GM23338 (cell line): ENCODE measurements around the gene SMARCC2. TPM values are rescaled to one million over a fixed set of nuclear protein-coding genes. Genes with fewer than 3 reads are reported as not detected.

Source experiments
- ATAC-seq: fragments of 200-7000 bp; cut with Tn5 transposase; 3 replicates; pipeline ENCODE4 v1.9.1; 2020
- DNase-seq: peaks from one replicate; pipeline ENCODE4 v3.0.0-alpha.2; 2015; ENCODE audit warnings: low spot score
- H2AFZ ChIP-seq: fragments of 200-600 bp; sonication (generic); 2 replicates; pipeline ENCODE4 v1.8.0; 2016; ENCODE audit warnings: antibody characterized with exemption, mild to moderate bottlenecking, moderate library complexity
- H3F3A ChIP-seq: fragments of 200-600 bp; sonication (generic); replicated peaks from 2 replicates; pipeline ENCODE4 v1.8.0; 2017; ENCODE audit warnings: antibody characterized with exemption, mixed run types, low read depth
- H3K27ac ChIP-seq: fragments of 200-600 bp; sonication (generic); 2 replicates; pipeline ENCODE4 v1.6.1; 2016; ENCODE audit warnings: low read depth
- H3K27me3 ChIP-seq: fragments of 200-600 bp; sonication (generic); 2 replicates; pipeline ENCODE4 v1.8.0; 2016; ENCODE audit warnings: mild to moderate bottlenecking, mixed run types, moderate library complexity; ENCODE audit not compliant: insufficient read depth
- H3K36me3 ChIP-seq: fragments of 200-600 bp; sonication (generic); 2 replicates; pipeline ENCODE4 v1.8.0; 2016; ENCODE audit warnings: mild to moderate bottlenecking; ENCODE audit not compliant: insufficient read depth
- H3K4me1 ChIP-seq: fragments of 200-600 bp; sonication (generic); 2 replicates; pipeline ENCODE4 v1.8.0; 2016; ENCODE audit warnings: mild to moderate bottlenecking, moderate library complexity; ENCODE audit not compliant: insufficient read depth
- H3K4me2 ChIP-seq: fragments of 200-600 bp; sonication (generic); 2 replicates; pipeline ENCODE4 v1.7.1; 2017; ENCODE audit warnings: mixed run types
- H3K4me3 ChIP-seq: fragments of 200-600 bp; sonication (generic); 2 replicates; pipeline ENCODE4 v1.6.1; 2016; ENCODE audit warnings: mixed run types
- H3K79me2 ChIP-seq: fragments of 200-600 bp; sonication (generic); replicated peaks from 2 replicates; pipeline ENCODE4 v1.8.0; 2017; ENCODE audit warnings: mild to moderate bottlenecking; ENCODE audit not compliant: insufficient read depth
- H3K9me2 ChIP-seq: fragments of 200-600 bp; sonication (generic); 2 replicates; pipeline ENCODE4 v1.8.0; 2017; ENCODE audit not compliant: insufficient read depth
- H4K20me1 ChIP-seq: fragments of 200-600 bp; sonication (generic); replicated peaks from 2 replicates; pipeline ENCODE4 v1.8.0; 2017; ENCODE audit warnings: mild to moderate bottlenecking; ENCODE audit not compliant: insufficient read depth
- H3K27ac Mint-ChIP-seq: 2 replicates; pipeline ENCODE4 v1.8.0; 2020; ENCODE audit warnings: inconsistent platforms, mild to moderate bottlenecking, moderate library complexity, mixed read lengths
- H3K27me3 Mint-ChIP-seq: 3 replicates; pipeline ENCODE4 v1.8.0; 2022; ENCODE audit warnings: low read depth, mild to moderate bottlenecking, moderate library complexity, mixed read lengths, inconsistent platforms; ENCODE audit not compliant: insufficient read depth, poor library complexity
- H3K36me3 Mint-ChIP-seq: 3 replicates; pipeline ENCODE4 v1.8.0; 2021; ENCODE audit warnings: low read depth, mild to moderate bottlenecking, inconsistent platforms, moderate library complexity, mixed read lengths
- H3K4me1 Mint-ChIP-seq: 3 replicates; pipeline ENCODE4 v1.8.0; 2020; ENCODE audit warnings: mild to moderate bottlenecking, inconsistent platforms, mixed read lengths
- H3K4me3 Mint-ChIP-seq: 3 replicates; pipeline ENCODE4 v1.8.0; 2021; ENCODE audit warnings: moderate library complexity, mild to moderate bottlenecking, inconsistent platforms, mixed read lengths
- H3K9me3 Mint-ChIP-seq: 3 replicates; pipeline ENCODE4 v1.8.0; 2020; ENCODE audit warnings: moderate library complexity, mild to moderate bottlenecking, inconsistent platforms, mixed read lengths
- CREB1 ChIP-seq: fragments of 250-450 bp; sonication (Bioruptor Pico); IDR thresholded peaks from 2 replicates; pipeline ENCODE4 v1.5.0; 2020; ENCODE audit warnings: low read depth, mild to moderate bottlenecking, moderate library complexity
- EZH2phosphoT487 ChIP-seq: fragments of 200-600 bp; sonication (generic); IDR thresholded peaks from one replicate; pipeline ENCODE4 v1.8.1; 2018; ENCODE audit warnings: antibody characterized with exemption; ENCODE audit not compliant: unreplicated experiment
- JUNB ChIP-seq: IDR thresholded peaks from one replicate; pipeline ENCODE4 v1.6.1; 2016; ENCODE audit warnings: antibody characterized with exemption; ENCODE audit not compliant: unreplicated experiment
- NANOG ChIP-seq: IDR thresholded peaks from 2 replicates; pipeline ENCODE4 v1.6.1; 2016; ENCODE audit warnings: antibody characterized with exemption, borderline replicate concordance
- POLR2AphosphoS5 ChIP-seq: IDR thresholded peaks from 2 replicates; pipeline ENCODE4 v1.6.1; 2016; ENCODE audit warnings: antibody characterized with exemption, low read depth
- STAT1 ChIP-seq: IDR thresholded peaks from one replicate; pipeline ENCODE4 v1.6.1; 2016; ENCODE audit warnings: antibody characterized with exemption; ENCODE audit not compliant: unreplicated experiment
- ZNF114 ChIP-seq: fragments of 250-450 bp; sonication (Bioruptor Pico); IDR thresholded peaks from 2 replicates; pipeline ENCODE4 v1.5.0; 2020; ENCODE audit warnings: mild to moderate bottlenecking, moderate library complexity
- ZNF331 ChIP-seq: fragments of 250-450 bp; sonication (Bioruptor Pico); IDR thresholded peaks from 2 replicates; pipeline ENCODE4 v1.5.0; 2020; ENCODE audit warnings: low read depth, mild to moderate bottlenecking, moderate library complexity
- polyA plus RNA-seq: library from polyadenylated mRNA; unstranded; fragments of >200 nt; fragmentation: Nextera tagmentation; extraction: Ambion mirVana; gene quantifications from 2 replicates; pipeline ENCODE4 v1.2.1, GENCODE V29; 2016
- total RNA-seq: library from RNA; depleted of rRNA; stranded (reverse); fragments of >200 nt; shearing (Covaris generic); gene quantifications from 2 replicates; pipeline ENCODE4 v1.2.3, GENCODE V29; 2014
- TF ChIP-seq, protein P1 (sequence below), 2 experiments: fragments of 200-600 bp in 1 of 2; sonication (generic) in 1 of 2; conservative IDR thresholded peaks; 2 replicates each; pipeline versions ENCODE4 v1.5.1 to v1.6.1; 2016 to 2017; ENCODE audit warnings: antibody characterized with exemption in 2 of 2, low read depth in 2 of 2, mild to moderate bottlenecking in 2 of 2, moderate library complexity in 1 of 2
- TF ChIP-seq, protein P2 (sequence below): IDR thresholded peaks from 2 replicates; pipeline ENCODE4 v1.6.1; 2016; ENCODE audit warnings: antibody characterized with exemption

SMARCC2 gene
- total and polyA plus RNA-seq, 2 experiments from 2014 or later, result 40.4 to 68.3 TPM

DNA sequence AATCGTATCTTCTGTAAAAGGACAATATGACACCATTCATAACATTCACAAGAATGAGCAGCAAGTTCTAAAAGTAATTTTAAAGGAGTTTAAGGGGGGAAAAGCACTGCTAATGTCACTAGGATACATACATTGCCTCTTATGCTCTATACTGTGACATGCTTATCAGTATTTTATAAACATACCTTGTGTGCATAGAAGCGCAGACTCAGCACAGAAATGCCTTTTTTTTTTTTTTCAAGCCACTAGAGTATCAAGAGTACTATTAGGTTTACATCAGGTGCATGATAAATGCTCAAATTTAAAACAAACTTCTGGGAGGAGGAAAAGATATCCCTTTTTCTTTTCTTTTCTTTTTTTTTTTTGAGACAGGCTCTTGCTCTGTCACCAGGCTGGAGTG lies 13.6 kb upstream of the SMARCC2 start (continued):
- TF ChIP-seq NANOG, result no peak

DNA sequence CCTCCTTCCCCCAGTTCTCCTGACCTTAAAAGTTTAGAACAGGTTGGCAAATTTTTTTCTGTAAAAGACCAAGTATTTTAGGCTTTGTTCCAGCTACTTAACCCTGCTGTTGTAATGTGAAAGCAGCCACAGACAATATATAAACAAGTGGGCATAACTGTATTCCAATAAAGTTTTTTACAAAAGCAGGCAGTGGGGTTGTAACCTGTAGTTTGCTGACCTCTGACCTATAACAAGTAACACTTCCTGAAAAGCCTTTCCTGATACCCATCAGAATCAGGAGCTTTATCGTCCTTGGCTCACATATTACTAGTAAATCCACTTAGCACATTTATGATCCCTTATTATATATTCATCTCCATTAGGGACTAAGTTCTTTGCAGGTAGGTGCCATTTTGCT lies 13.1 kb upstream of the SMARCC2 start:
- H3K27ac Mint-ChIP-seq, result no peak overlapping the region

DNA sequence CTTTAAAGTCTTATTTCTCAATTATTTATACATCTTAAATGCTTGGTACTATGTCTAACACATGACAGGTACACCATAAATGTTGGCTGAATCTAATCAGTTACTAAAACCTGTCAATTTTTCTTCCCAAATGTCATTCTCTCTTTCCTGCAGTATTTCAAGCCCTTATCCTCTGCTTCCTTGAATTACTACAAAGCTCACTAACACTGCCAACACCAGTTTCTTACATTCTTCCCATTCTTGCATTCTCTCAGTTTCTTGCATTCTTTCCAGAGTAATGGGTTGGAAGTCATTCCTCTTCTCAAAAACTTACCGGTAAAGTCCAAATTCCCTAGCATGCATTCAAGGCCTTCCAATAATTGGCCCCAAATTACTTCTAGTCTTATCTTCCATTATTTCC lies 9.6 kb upstream of the SMARCC2 start:
- peaks cover 21% of the 10 kb centered on the region for H3K4me1 Mint-ChIP-seq

More for the DNA sequence above, 13.1 kb upstream of the SMARCC2 start:
- DNase-seq (no peak), ATAC-seq (no peak)
- H3K4me1 Mint-ChIP-seq, result peaks cover 15% of the 10 kb centered on the region
- Histone ChIP-seq H3K4me3 (no peak overlapping the region), H3K27ac (0 out of 2 replicates have a peak overlapping the region, but pooled peaks have one; percentile 1), H4K20me1 (peaks cover 4% of the 10 kb centered on the region), H3F3A (peaks cover 15% of the 10 kb centered on the region), H3K4me2 (no peak overlapping the region), H3K79me2 (no peaks in the 10 kb centered on the region), H3K9me2 (0 out of 2 replicates have a peak, but pooled peaks cover 4% of the 10 kb centered on the region), H2AFZ (no peak overlapping the region), H3K36me3 (peaks cover 14% of the 10 kb centered on the region), H3K4me1 (no peaks in the 10 kb centered on the region), H3K27me3 (no peaks in the 10 kb centered on the region)
- H3K4me3 Mint-ChIP-seq, result no peak overlapping the region
- peaks cover 34% of the 10 kb centered on the region for H3K36me3 Mint-ChIP-seq
- H3K9me3 Mint-ChIP-seq, result no peaks in the 10 kb centered on the region
- H3K27me3 Mint-ChIP-seq, result peaks cover 12% of the 10 kb centered on the region
- TF ChIP-seq ZNF114 (CRISPR knock-in tag) (no peak), POLR2AphosphoS5 (0 out of 2 replicates have a peak, but pooled peaks have one; percentile 3)

More for the DNA sequence above, 9.6 kb upstream of the SMARCC2 start:
- H4K20me1 ChIP-seq, result no peaks in the 10 kb centered on the region
- 0 out of 2 replicates have a peak, but pooled peaks cover 5% of the 10 kb centered on the region for H3K9me2 ChIP-seq
- H3K4me1 ChIP-seq, result no peaks in the 10 kb centered on the region
- ATAC-seq (peak; percentile 60), DNase-seq (peak; percentile 72)
- H3K4me3 ChIP-seq, result no peak overlapping the region
- Mint-ChIP-seq H3K27me3 (peaks cover 14% of the 10 kb centered on the region), H3K4me3 (no peak overlapping the region; the same call in 2 of the 3 replicates), H3K36me3 (peaks cover 8% of the 10 kb centered on the region; the same call in 1 of the 3 replicates), H3K9me3 (no peaks in the 10 kb centered on the region), H3K27ac (0 out of 2 replicates have a peak overlapping the region, but pooled peaks have one; percentile 18)
- H3K4me2 ChIP-seq, result peak overlapping the region; percentile 5; the same call in 1 of the 2 replicates
- no peak overlapping the region for H2AFZ ChIP-seq
- H3F3A ChIP-seq, result no peaks in the 10 kb centered on the region
- H3K27me3 ChIP-seq, result no peaks in the 10 kb centered on the region
- TF ChIP-seq EZH2phosphoT487 (no peak), ZNF331 (CRISPR knock-in tag) (no peak), STAT1 (no peak), NANOG (no peak), ZNF114 (CRISPR knock-in tag) (no peak), CREB1 (CRISPR knock-in tag) (no peak), JUNB (no peak), POLR2AphosphoS5 (no peak)
- TF ChIP-seq, protein P1, sequence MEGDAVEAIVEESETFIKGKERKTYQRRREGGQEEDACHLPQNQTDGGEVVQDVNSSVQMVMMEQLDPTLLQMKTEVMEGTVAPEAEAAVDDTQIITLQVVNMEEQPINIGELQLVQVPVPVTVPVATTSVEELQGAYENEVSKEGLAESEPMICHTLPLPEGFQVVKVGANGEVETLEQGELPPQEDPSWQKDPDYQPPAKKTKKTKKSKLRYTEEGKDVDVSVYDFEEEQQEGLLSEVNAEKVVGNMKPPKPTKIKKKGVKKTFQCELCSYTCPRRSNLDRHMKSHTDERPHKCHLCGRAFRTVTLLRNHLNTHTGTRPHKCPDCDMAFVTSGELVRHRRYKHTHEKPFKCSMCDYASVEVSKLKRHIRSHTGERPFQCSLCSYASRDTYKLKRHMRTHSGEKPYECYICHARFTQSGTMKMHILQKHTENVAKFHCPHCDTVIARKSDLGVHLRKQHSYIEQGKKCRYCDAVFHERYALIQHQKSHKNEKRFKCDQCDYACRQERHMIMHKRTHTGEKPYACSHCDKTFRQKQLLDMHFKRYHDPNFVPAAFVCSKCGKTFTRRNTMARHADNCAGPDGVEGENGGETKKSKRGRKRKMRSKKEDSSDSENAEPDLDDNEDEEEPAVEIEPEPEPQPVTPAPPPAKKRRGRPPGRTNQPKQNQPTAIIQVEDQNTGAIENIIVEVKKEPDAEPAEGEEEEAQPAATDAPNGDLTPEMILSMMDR (conservative IDR thresholded peaks at IDR 0.05; ENCODE audit: low read depth in 2 of 2), result no peak
- TF ChIP-seq, protein P2, sequence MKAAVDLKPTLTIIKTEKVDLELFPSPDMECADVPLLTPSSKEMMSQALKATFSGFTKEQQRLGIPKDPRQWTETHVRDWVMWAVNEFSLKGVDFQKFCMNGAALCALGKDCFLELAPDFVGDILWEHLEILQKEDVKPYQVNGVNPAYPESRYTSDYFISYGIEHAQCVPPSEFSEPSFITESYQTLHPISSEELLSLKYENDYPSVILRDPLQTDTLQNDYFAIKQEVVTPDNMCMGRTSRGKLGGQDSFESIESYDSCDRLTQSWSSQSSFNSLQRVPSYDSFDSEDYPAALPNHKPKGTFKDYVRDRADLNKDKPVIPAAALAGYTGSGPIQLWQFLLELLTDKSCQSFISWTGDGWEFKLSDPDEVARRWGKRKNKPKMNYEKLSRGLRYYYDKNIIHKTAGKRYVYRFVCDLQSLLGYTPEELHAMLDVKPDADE, result no peak
- H3K79me2 ChIP-seq, result no peaks in the 10 kb centered on the region
- peak overlapping the region; percentile 67; the same call in 1 of the 2 replicates for H3K27ac ChIP-seq
- no peaks in the 10 kb centered on the region for H3K36me3 ChIP-seq
